ENCODE measurements around the gene FAM3D. TPM values are rescaled to one million over a fixed set of nuclear protein-coding genes. Genes with fewer than 3 reads are reported as not detected.

The FAM3D gene
- total RNA-seq, 2 experiments from 2014 or later, result not detected

- ChIA-PET CTCF (no interaction called here), POLR2A (no interaction called here)
These were observed 8.1 kb downstream of the FAM3D start for GRCh38 chr3:58658508-58658907.

GRCh38 chr3:58657571-58658141, 8.9 kb downstream of the FAM3D start:
- ChIA-PET POLR2A (no interaction called here), CTCF (no interaction called here)

GRCh38 chr3:58657036-58657520, 9.5 kb downstream of the FAM3D start:
- CTCF ChIA-PET, result no interaction called here
- POLR2A ChIA-PET, result no interaction called here

- ChIA-PET CTCF (no interaction called here), POLR2A (no interaction called here)
These were observed 9.9 kb downstream of the FAM3D start for GRCh38 chr3:58656631-58657030.

- CTCF ChIA-PET, result interaction anchor here (0.6 kb wide), 1 partner anchor 86 kb away, joined by 3 read pairs; no protein-coding TSS in a partner anchor
These were observed 12.1 kb downstream of the FAM3D start for GRCh38 chr3:58654466-58654865.

GRCh38 chr3:58652624-58653023, 13.9 kb downstream of the FAM3D start:
- CTCF ChIA-PET, result no interaction called here

More at GRCh38 chr3:58654466-58654865, 12.1 kb downstream of the FAM3D start:
- POLR2A ChIA-PET, result no interaction called here

GRCh38 chr3:58651276-58651675, 15.3 kb downstream of the FAM3D start:
- ChIA-PET CTCF (no interaction called here), POLR2A (no interaction called here)

More at GRCh38 chr3:58652624-58653023, 13.9 kb downstream of the FAM3D start:
- POLR2A ChIA-PET, result no interaction called here

- CTCF ChIA-PET, result interaction anchor here (0.6 kb wide), 1 partner anchor 79 kb away, joined by 3 read pairs; no protein-coding TSS in a partner anchor
- POLR2A ChIA-PET, result no interaction called here
These were observed 19.0 kb downstream of the FAM3D start for GRCh38 chr3:58647381-58648141.

GRCh38 chr3:58646503-58646902, 20.1 kb downstream of the FAM3D start:
- ChIA-PET POLR2A (no interaction called here), CTCF (interaction anchor here (0.6 kb wide), 1 partner anchor 78 kb away, joined by 3 read pairs; no protein-coding TSS in a partner anchor)

- ChIA-PET POLR2A (no interaction called here), CTCF (no interaction called here)
These were observed 20.8 kb downstream of the FAM3D start for GRCh38 chr3:58645726-58646125.

- ChIA-PET POLR2A (no interaction called here), CTCF (no interaction called here)
These were observed 23.7 kb downstream of the FAM3D start for GRCh38 chr3:58642846-58643245.

GRCh38 chr3:58640700-58641372, 25.7 kb downstream of the FAM3D start:
- POLR2A ChIA-PET, result no interaction called here
- CTCF ChIA-PET, result interaction anchor here (1.0 to 1.5 kb wide), 2 partner anchors 14 to 412 kb away, joined by 5 read pairs; no protein-coding TSS in a partner anchor

- POLR2A ChIA-PET, result no interaction called here
These were observed 26.7 kb downstream of the FAM3D start for GRCh38 chr3:58639842-58640241.

GRCh38 chr3:58639001-58639400, 27.6 kb downstream of the FAM3D start:
- POLR2A ChIA-PET, result no interaction called here
- CTCF ChIA-PET, result interaction anchor here (2.3 kb wide), 1 partner anchor 8 kb away, joined by 9 read pairs; no protein-coding TSS in a partner anchor

More at GRCh38 chr3:58639842-58640241, 26.7 kb downstream of the FAM3D start:
- CTCF ChIA-PET, result interaction anchor here (2.3 kb wide), 1 partner anchor 9 kb away, joined by 9 read pairs; no protein-coding TSS in a partner anchor

- ChIA-PET CTCF (interaction anchor here (2.3 kb wide), 1 partner anchor 8 kb away, joined by 9 read pairs; no protein-coding TSS in a partner anchor), POLR2A (no interaction called here)
These were observed 28.0 kb downstream of the FAM3D start for GRCh38 chr3:58638591-58638990.

- ChIA-PET CTCF (no interaction called here), POLR2A (no interaction called here)
These were observed 29.1 kb downstream of the FAM3D start for GRCh38 chr3:58637509-58637908.

- ChIA-PET CTCF (no interaction called here), POLR2A (no interaction called here)
These were observed 30.9 kb downstream of the FAM3D start for GRCh38 chr3:58635371-58636285.

GRCh38 chr3:58633157-58633865, 33.3 kb downstream of the FAM3D start:
- ChIA-PET POLR2A (no interaction called here), CTCF (interaction anchor here (1.3 kb wide), 1 partner anchor 67 kb away, joined by 3 read pairs; no protein-coding TSS in a partner anchor)

GRCh38 chr3:58631742-58632141, 34.8 kb downstream of the FAM3D start:
- ChIA-PET POLR2A (no interaction called here), CTCF (interaction anchor here (1.4 to 2.4 kb wide), 3 partner anchors 8 to 62 kb away, joined by 3 to 17 read pairs (median 6); no protein-coding TSS in a partner anchor)

Measured in activated CD8-positive, alpha-beta memory T cell treated with anti-CD3 and anti-CD28 coated beads for 36 hours (primary cell).